SKM-1 treated with dmso at 0.1 percent for 144 hours (cell line): ENCODE results near the gene HOXA6.

ENCODE experiments used
- DNase-seq: peaks from one replicate; lab custom pipeline; 2025; ENCODE audit not compliant: unreplicated experiment; lab: John Stamatoyannopoulos, UW

Gene HOXA6

DNA sequence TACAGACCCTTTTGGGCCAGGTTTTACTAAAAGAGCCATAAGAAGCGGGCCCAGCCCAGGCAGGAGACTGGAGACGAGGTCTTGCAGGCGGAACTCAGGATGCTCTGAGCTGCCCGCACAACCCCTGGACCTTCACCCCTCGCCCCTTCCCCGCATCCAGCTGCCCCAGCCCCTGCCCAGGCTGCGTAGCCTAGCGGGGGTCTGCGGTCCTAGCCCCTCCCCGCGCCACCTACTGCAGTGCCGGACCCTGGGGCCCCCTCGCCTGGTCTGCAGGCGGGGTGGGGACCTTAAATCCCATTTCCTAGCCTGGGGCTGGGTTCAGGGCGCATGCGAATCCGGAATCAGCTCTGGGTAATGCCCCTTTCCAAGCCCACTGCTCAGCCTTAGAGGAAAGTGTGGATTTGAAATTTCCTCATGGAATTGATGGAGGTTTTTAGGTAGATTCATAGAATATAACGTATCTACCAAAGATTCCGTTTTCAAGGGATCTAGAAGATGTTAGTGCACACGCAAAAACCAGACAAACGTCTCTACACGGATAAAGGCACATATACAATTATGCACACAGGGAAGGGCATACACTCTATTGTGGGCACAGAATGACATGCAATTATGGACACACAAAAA is 5.4 kb upstream of the HOXA6 start:
- no peak for DNase-seq

DNA sequence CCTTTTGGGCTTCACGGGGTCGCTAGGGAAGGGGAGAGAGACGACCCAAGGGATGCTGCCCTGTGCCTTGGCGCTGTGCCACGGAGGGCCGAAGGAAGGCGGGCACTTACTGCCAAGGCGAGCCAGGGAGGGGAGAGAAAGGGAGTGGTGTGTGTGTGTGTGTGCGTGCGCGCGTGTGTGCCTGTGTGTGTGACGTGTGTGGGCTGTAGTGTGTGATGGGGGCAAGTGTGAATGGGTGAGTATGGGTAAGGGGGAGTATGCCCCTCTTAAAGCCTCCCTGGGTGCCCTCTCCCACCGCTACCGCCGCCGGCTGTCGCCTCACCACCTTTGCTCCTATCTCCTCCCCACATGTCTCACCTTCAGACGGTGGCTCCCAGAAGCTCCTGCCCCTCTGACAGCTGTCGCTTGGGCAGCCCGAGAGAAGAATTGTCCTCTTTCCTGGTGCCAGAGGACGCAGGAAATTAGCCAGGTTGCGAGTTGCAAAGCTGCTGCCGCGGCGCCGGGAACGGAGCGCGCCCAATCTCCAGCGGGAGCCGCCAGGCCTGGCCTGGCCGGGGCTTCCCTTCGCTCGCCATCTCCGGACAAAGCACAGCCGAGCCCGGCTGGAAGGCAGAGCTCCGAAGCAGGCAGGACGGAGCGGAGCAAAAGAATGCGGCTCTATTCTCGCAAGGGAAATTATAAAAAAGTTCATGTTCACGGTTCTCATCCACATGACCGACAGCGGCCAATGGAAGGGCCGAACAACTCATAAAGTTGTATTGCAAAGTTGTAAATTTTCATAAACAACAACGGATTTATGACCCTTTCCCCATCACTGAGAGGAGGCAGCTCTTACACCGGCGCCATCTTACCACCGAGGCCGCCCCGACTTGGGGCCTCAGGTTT is 4.6 kb upstream of the HOXA6 start, which contains the start of gene HOXA3:
HOXA3 (minus strand) TSS at position 653 of the 885 bp plus-strand sequence. CDS start 41,943 bp downstream, outside the sequence.
- DNase-seq = no peak

DNA sequence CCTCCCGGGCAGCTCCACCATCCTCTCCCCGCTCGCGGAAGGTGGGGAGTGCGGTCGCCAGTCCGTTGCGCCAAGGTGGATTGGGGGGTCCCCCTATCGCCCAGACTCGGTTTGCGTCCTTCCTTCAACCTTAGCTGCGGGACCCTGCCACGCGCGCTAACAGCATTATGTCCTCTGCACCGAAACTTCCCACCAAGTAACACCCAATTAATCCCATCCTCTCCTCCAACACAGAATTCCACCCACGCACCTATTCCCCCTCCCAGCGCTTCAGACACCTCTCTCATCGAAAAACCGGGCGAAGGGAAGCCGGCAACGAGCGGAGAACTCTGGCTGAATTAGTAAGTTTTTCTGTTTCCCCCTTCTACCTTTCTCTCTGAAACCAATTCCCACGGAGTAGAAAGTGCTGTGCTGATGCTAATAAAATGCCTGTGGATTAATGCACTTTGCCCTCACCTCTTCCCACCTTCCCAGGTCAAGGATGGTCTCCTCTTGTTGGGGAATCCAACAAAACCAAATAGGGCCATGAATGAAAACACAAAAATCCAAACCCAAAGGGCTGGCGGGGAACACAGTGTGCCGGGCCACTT is 3.9 kb upstream of the HOXA6 start:
- no peak for DNase-seq

- DNase-seq = peak; percentile 75
These were observed 3.2 kb upstream of the HOXA6 start for GRCh38 chr7:27150568-27151340.

DNA sequence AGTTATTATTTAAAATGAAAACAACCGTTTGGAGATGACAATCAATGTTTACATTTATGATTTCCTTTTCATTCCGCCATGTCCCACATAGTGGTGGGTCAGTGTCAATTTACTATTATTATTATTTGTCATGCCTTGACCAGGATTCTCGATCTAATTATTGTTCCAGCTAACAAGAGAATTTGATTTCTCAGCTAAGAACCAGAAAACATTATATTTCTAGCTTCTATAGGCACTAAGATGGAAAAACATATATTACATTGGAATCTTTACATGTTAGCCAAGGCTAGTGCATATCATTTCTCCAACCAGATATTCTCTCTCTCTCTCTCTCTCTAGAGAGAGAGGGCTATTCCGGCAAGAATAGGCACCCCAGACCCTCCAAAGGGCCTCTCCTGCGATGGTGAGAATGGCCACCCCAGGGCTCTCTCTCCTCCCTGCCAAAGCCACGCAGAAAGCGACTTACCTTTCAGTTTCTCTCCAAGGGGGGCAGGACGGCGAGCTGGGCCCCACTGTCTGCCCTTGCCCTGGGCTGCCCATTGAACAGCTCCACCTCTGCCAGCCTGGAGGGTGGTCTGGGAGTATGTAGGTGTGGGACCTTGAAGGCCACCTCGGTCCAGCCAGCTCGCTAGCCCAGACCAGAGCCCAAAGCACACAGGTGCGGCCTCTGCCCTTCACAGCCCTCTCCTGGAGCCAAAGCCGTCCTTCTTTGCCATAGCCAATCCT is 2.4 kb upstream of the HOXA6 start:
- DNase-seq = no peak

DNA sequence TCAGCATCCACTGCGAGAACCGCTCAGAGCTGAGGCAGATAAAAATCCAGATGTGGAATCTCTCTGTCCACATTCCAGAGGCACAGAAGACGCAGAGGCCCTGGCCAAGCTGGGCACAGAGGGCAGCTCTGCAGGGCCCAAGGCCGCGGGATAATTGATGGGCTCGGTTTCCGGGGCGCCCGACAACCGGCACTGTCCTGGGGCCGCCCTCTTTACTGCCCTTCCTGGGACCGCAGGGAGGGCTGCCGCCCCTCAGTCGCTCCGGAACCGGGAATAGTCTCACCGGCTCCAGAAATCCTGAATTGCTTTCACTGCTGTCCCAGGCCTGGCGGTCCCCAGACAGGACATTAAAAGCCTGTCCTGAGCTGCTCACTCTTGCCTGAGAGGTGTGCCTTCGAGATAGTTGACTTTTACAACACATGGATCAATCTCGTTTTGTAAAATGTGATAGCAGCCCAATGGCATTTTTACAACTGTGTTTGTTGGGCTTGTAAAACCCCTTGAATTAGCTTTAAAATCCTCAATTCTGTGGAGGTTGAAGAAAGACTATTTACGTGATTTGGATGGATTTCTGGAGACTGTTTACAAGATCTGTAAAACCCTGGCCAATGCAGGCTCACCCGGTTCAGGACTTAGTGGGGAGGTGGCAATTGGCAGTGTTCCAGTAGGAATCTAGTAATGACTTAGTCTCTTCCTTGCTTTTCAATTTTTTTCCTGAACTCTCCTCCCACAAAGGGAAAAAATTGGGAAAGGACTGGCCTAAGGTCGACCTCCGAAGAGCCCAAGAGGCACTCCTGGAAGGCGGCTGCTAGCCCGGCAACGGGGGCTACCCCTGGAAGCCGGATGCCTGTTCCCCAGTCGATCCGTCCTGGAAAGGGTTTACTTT is 1.4 kb upstream of the HOXA6 start:
- no peak for DNase-seq

DNA sequence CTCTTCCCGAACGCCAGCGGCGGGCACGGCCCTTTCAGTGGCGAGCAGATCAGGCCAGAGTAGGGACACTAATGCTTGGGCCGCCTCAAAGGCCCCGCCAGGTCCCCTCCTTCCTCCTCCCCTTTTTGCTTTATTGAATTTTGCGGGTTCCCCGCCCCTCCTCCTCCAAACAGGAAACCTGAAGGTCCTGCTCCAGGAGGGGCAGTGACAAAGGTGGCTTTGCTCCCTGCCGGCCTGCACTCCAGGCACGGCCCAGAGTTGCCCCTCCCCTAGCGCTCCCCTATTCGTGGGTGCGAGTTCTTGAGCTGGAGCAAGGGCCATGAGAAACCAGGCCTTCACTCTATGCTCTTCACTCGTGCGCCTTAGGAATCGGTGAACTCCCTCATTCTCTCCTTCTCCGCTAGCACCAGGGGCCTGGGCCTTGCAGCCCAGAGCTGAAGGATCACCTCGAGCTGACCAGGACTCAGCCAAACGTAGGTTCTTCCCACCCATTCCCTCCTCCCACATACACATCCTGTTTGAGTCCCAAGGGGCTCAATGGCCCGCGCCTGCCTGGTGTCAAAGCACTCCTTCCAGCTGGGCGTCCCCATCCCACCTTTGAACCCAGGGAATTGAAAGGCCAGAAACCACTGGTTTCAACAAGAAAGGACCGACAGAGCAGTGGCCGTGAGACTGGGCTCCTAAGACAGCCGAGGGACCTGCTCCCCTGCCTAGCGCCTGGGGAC is 619 bp upstream of the HOXA6 start:
- DNase-seq = no peak

- no peak for DNase-seq
These were observed 929 bp downstream of the HOXA6 start for GRCh38 chr7:27146491-27147198.

DNA sequence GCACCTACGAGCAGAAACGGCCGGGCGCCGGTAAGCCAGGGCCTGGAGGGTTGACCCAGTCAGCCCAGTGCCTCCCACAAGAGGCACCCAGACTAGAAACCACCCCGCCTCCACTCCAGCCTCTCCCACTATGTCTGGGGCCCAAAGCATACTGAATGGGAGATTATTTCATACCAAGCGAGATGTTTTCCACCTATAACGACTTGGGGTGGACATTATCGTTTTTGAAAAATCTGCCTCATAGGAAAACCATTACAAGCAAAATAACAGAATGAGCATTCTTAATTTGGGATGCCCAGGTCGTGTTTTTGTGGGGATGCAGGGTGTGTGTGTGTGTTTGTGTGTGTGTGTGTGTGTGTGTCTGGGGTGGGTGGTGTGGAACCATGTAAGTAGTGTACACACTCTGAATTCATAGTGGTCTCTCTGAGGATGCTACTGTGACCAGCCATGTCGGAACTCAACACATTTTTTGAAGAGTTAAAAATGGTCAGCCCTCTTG is 1.6 kb downstream of the HOXA6 start:
- DNase-seq = no peak

- no peak for DNase-seq
These were observed 2.2 kb downstream of the HOXA6 start for GRCh38 chr7:27145165-27145913.

DNA sequence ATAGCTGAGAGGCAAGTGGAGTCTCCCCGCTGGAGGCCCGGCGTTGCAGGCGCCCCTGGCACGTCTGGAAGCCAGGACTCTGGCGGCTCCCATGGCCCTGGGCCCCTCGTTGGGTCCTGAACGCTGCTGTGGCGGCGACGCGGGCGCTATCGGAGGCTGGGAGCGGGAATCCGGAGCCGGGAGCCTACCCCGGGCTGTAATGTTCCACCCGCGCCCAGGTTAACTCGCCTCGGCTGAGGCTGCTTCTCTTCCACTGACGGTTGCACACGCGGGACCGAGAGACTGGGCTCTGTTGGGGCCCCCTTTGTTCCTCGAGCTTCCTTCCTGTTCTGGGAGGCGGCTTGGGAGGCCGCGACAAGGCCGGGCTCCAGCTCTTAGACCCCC is 2.8 kb downstream of the HOXA6 start:
- DNase-seq = no peak

- DNase-seq = no peak
These were observed 3.4 kb downstream of the HOXA6 start for GRCh38 chr7:27143950-27144780.

- DNase-seq = no peak
These were observed 4.3 kb downstream of the HOXA6 start, which contains the start of gene HOXA5 for GRCh38 chr7:27143023-27143949. Gene HOXA5 (minus strand): TSS chr7:27143681. CDS start chr7:27143607, 74 bp downstream.

- DNase-seq = no peak
These were observed 5.0 kb downstream of the HOXA6 start for GRCh38 chr7:27142580-27143022.

- DNase-seq = no peak
These were observed 5.5 kb downstream of the HOXA6 start for GRCh38 chr7:27141923-27142579.
